GM21825 (cell line): ENCODE measurements around the gene KRT17.
"Not testable (repeated sequence)": the region's sequence is repeated elsewhere in the genome, so short reads cannot be mapped to it uniquely, and the experiment has no call there.

Experiments
- ATAC-seq: cut with Tn5 transposase; IDR thresholded peaks from one replicate; pipeline ENCODE4 v1.9.1; 2021; ENCODE audit warnings: mild to moderate bottlenecking, moderate library complexity; ENCODE audit not compliant: unreplicated experiment

Gene KRT17

GRCh38 chr17:41600318-41600717 lies 24.1 kb downstream of the KRT17 start:
- no peak for ATAC-seq

DNA sequence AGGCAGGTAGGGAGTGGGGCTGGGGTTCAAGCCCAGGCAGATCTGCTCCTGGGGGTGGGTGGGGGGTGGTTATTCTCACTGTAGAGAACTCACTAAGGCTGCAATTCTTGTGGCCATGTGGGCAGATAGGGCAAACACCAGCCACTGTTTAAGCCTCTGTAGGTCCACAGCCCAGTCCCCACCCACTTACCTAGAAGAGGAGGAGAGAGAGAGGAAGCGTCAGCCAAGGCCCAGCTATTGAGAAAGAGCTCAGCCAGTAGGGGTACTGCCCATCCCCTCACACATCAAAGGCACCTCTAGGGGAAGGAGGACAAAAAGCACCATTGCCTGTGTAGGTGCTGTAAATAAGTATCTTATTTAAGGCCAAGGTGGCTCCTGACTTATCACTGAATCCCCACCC lies 24.7 kb downstream of the KRT17 start:
- ATAC-seq: no peak

- ATAC-seq: no peak
These were observed 28.8 kb downstream of the KRT17 start for GRCh38 chr17:41595585-41595984.

GRCh38 chr17:41594363-41594915 lies 29.9 kb downstream of the KRT17 start:
- ATAC-seq: no peak

DNA sequence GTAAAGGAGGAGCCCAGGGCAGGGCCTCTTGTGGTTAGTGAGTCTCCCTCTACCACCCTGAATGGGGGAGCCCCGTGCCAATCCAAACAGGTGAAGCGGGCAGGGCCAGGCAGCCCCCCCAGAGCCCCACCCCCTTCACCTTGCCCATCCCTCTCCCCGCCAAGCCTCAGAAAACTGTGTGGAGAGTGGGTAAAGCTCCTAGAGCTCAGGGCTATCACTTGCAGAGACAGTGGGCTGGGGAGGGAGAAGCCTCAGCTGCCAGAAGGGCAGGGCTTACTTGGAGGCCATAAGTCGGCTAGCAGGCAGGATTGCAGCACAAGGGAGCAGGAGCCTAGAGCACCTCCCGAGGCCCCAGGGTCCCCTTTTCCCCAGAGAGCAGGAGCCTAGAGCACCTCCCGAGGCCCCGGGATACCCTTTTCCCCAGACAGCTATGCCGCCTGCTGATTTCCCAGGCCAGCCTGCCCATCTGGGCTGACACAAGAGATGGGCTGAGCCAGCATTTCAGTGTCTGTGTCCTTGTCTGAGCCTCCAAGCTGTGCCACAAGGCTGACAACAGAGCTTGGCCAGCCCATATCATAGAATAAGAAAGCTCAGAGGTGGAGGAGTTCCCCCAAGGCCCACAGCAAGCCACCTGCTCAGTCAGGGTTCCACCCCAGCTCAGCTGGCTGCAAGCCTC lies 30.9 kb downstream of the KRT17 start:
- no peak for ATAC-seq

DNA sequence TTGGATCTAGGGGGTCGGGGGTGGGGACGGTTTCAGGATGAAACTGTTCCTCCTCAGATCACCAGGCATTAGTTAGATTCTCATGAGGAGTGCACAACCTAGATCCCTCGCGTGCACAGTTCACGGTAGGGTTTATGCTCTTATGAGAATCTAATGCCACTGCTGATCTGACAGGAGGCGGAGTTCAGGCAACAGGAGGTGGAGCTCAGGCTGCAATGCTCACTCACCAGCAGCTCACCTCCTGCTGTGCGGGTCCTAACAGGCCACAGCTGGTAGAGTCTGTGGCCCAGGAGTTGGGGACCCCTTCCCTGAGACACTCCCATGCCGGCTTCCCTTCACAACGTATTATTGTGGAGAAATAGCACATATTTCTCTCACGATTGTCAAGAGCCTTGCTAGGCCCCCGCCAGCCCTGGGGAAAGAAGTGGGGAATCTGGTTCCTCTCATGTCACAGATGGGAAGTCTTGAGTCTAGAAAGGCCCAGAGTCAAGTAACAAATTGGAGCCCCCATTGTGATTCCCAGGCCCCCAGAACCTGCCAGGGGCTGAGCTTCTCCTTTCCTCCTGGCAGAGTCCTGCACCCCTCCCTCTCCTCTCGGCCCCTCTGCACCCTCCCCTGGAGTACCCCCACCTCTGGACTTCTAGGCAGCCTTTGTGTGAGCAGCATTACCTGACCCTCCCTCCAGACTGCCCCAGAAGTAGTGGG lies 31.6 kb downstream of the KRT17 start:
- ATAC-seq: no peak

DNA sequence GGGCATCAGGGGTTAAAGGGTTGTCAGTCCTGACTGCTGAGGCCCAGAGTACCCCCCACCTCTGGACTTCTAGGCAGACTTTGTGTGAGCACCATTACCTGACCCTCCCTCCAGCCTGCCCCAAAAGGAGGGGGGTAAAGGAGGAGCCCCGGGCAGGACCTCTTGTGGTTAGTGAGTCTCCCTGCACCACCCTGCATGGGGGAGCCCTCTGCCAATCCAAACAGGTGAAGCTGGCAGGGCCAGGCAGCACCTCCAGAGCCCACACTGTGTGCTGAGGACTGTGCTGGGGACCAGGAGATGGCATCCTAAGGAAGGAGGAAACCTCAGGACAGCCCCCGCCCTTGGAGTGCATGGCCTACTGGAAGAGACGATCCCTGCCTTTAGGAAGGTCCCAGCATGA lies 35.1 kb downstream of the KRT17 start:
- no peak for ATAC-seq

DNA sequence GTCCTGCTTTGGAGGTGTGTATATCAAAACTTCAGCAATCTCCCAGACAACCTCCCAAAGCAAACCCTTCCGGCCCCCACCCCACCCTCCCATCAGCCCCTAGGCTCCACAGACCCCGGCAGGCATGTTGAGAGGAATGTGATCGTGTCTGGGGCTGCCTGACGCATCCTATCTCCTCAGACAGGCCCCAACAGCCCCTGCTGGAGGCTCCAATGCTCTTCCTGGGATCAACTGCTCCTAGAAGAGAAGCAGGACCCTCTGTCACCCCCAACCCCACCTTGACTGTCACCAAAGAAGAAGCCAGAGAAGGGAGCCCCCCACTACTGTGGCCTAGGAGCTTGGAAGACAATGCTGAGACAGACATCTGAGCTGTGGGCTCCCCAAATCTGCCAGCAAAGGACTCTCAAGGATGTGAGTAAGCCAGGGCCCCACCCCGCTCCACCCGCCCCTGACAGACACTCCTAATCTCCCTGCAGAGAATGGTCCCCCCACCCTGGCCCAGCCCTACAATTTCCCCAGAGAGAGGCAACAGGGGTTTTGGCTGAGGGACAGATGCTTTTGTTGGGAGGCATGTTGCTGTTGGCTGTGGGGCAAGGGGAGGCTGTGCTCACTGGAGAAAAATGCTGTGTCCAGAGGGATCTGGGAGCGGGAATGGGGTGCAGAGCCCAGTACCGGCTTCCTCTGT lies 36.1 kb downstream of the KRT17 start:
- ATAC-seq: no peak

- no peak for ATAC-seq
These were observed 37.4 kb downstream of the KRT17 start, which contains the start of gene KRT14 for GRCh38 chr17:41586863-41587495. TSS of gene KRT14 (minus strand) at chr17:41586895. CDS start at chr17:41586834, 61 bp downstream.

DNA sequence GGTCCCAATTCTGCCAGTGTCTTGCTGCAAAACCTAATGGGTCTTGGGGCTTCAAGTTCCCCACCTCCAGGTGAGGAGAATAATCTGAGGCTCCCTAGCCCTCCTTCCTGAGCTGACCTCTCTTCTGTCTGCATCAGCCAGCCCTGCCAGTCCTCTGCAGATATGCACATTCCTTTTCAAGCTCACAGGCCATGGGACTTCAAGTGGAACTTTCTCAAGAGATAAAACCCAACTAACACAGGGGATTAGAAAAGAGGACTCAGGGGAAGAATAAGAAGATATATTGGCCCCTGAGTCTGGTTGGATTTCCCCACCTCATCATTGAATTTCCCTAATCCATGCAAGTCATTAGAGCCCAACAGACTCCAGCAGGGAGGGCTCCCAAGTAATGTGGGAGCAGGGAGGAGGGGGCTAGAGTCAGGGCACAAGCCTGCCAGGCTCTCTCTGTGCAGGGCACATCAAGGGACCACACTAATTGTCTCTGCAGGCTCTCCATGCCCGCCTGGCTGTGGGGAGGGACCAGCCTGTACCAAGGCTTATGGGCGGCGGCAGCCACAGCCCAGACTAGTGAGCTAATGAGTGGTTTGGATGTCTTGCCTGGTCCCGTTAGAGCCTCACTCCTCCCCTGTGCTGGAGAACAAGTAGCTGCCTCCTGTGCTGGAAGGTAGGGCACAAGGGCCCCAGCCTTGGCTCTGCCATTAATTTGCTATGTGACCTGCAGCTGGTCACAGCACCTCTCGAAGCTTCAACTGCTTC lies 38.9 kb downstream of the KRT17 start:
- ATAC-seq: no peak

DNA sequence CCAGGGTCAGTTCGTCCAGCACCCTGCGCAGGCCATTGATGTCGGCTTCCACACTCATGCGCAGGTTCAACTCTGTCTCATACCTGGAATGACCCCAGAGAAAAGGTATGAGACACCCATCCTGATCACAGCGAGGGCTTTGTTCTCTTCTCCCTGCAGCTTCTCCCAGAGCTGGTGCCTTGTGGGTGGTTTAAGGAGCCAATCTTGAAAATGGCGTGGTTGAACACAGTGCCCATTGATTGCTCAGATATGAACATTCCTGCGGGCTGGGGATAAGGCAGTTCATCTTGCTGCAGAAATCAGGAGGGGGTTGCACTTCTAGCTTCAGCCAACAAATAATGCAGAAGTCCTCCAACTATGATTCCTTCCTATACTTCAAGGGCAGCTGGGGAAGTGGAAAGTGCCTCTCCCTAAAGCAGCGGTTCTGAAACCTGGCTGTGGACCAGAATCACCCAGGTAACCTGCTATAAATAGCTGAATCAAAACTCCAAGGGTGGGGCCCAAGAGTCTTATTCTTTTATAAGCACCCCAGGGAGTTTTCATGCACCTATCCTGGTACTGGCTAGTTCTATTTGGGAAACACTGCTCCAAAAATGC lies 39.9 kb downstream of the KRT17 start:
- ATAC-seq: not testable (repeated sequence)

GRCh38 chr17:41583137-41584127 lies 40.9 kb downstream of the KRT17 start:
- no peak for ATAC-seq

DNA sequence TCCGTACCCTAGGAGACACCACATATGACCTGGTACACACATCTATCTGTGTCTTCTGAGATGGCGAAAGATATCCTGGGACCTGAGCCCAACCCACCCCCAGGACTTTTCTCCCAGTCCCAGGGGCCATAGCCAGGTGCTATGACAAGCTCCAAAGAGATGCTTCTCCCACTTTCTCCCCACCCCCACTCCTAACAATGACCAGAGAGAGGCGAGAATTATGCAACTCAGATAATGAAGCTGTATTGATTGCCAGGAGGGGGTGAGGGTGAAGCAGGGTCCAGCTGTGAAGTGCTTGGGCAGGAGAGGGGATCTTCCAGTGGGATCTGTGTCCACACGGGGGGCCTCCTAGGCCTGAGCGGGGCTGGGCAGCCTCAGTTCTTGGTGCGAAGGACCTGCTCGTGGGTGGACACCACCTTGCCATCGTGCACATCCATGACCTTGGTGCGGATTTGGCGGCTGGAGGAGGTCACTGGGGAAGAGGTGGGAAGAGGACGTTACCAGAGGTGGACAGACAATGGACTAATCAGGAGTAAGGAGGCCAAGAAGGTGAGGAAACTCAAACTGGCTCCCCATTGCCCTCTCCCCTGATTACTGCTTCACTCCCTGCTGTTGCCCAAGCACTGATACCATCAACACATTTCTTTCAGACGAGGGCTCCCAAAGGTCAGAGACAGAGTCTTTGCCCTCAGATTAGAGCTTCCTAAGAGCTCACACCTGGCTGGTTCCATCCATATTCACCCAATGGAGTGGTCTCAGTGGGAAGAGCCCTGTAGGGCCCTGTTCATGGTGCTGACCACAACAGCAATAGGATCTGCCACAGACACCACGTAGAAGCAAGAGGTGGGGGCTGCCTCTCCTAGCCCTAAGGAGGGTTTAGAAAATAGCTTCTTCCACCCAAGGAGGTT lies 42.1 kb downstream of the KRT17 start:
- ATAC-seq: not testable (repeated sequence)

DNA sequence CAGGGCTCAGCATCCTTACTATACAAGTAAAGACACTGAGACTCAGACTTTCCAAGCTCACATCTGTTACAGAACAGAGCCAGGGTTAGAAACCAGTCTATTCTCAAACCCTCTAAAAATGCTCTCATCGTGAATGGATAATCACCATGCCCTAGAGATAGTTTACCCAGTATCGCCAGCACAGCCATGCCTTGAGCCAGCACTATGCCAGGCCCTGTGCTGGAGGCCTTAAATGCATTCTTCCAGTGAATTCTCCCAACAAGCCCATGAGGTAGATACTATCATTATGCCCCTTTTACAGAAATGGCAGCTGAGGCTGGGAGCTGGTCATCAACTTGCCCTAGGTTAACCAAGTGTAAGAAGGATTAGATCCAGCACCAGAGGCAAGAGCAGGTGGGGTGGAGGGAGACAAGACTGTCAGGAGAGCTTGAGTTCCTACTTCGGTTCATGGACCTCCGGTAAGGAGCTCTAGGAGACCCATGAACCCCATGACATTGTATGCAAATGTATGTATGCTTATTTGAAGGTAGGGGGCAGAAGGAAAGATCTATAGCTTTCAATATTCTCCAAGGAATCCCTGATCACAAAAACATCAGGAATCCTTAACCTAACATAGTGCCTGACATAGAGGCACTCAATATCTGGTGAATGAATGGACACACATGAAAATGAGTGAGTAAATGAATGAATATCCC lies 42.9 kb downstream of the KRT17 start:
- no peak for ATAC-seq

GRCh38 chr17:41580687-41581365 lies 43.5 kb downstream of the KRT17 start:
- no peak for ATAC-seq

DNA sequence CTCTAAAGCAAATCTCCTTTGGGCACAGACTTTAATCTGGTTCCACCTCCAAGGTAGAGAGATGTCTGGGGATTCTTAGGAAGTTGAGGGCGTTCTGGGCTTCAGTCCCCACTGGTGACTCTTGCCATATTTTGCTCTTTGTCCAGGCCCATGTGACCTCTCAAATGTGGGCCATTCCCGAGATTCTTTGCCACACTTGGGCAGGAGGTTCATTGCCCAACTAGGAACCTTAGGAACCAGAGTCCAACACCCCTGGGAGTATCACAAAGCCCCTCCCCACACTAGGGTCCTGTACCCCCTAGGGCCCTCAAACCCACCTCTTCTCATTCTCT lies 44.2 kb downstream of the KRT17 start:
- no peak for ATAC-seq
